HG03095 (cell line): ENCODE data around the gene TMEM135.
"Not testable (repeated sequence)": the region's sequence is repeated elsewhere in the genome, so short reads cannot be mapped to it uniquely, and the experiment has no call there.

Source experiments
- ATAC-seq: cut with Tn5 transposase; IDR thresholded peaks from one replicate; pipeline ENCODE4 v1.9.1; 2021; ENCODE audit warnings: moderate library complexity; ENCODE audit not compliant: unreplicated experiment

The TMEM135 gene

DNA sequence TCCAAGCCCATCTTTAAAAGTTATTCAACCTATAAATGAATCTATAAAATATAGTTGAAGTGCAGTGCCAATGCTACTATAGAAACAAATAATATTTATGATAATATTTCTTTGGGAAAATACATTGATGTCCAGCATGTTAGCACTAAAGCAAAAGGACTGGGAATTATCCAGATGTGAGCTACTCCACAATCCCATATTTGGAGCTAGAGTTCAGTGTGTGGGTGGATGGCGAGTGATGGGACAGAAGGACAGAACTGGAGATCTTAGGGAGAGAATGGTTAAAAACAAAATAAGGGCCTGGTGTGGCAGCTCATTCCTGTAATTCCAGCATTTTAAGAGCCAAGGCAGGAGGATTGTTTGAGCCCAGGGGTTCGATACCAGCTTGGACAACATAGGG, 216.8 kb downstream of the TMEM135 start:
- ATAC-seq, result no peak

DNA sequence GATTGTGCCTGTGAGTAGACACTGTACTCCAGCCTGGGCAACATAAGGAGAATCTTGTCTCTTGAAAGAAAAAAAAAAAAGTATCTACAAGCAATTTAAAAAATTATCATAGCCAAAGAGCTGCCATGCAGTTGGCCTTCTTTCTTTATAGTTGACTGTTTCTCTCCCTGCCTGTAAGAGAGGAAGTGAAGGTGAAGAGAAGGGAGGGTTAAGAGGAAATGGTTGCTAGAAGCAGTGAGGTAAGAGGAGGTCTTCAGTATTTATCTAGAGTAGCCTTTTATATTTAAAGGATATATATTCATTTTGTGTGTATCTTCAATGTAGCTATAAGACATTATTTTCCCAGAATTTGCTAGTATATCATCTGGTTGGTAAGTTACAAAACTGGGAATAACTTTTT, 217.9 kb downstream of the TMEM135 start:
- no peak for ATAC-seq

DNA sequence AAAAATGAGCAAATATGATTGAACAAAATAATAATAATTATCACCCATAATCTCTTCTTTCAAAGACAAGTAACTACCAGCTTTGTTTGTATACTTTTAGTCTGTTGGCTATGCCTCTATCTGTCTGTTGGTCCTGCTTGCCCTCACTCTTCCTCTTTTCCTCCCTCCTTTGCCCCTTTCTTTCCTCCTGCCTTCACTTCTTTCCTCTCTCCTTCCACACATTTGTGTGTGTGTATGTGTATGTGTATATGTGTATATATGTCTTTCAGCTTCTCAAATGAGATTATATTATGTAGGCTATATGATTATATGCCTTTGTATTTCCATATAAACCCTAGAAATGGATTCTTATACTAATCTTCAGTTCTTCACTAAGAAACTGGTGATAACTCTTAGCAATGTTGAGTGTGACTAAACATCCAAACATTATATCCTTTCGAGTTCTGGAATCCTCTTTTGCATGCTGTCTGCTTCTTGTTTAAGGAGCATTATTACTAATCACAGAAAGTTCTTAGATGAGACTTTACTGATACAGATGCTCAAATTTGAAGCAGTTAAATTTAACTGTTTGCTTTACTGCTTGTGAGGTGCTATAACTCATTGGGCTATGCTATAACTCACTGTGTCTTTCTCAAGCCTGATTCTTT, 219.1 kb downstream of the TMEM135 start:
- no peak for ATAC-seq

DNA sequence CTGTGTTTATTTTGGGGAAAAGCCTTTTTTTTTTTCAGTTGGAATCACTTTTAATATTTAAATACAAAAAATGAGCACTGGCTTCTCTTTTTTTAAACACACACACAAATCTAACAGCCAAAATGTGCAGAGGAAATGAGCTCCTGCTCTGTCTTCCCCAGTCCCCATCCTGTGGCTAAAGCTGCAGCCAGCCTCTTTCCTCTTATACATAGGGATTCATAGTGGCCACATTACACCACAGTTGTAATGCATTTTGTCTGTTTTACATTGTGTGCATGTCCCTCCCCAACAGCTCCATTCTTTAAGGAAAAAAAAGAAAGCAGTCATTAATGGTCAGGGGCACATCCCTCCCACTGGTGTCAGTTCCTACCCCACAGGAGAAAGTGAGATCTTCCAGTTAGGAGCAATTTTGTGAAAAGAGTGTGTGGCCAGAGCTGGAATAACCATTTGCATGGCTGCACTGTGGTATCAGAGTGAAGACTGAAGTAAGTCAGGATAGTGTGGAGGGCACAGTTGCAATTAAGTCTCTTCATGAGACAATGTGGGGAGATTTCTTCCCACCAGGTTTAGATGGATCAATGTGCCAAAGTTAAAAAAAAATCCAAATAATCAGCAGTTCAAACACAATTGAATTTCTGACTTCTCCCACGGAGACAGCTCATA, 220.6 kb downstream of the TMEM135 start:
- no peak for ATAC-seq

DNA sequence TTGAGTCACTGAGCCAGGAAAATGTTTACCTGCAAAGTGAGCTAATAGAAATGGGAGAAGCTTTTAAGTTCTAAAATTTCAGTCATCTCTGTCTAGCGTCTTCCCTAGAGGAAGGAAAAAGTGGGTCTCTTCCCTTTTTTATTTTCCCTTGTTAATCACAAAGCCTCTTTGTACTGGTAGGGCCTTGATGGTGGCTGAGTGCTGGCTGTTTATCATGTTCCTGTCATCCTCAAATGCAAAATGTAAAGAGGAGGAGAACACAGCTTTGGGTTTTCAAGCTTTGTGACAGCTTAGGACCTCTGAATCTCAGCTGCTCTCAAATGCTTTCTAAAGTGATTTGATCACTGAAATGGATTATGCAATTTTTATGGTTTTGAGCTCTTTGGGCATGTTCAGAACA, 222.0 kb downstream of the TMEM135 start:
- ATAC-seq, result no peak

DNA sequence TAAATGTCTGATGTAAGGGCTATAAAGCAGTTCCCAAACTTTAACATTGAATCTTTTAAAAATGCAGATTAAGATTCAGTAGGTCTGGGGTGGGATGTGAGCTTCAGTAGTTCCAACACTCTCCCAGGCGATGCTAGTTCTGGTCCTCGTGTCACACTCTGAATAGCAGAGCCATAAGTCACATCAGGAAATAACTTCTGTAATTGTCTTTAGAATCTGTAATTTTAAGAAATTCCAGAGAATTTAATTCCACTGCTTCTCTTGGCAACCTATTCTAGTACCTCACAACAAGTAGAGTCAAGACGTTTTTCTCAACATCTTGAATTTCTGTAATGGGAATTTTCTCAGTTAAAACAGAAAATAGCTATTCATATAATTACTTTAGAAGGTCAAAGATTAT, 223.1 kb downstream of the TMEM135 start:
- ATAC-seq, result no peak

DNA sequence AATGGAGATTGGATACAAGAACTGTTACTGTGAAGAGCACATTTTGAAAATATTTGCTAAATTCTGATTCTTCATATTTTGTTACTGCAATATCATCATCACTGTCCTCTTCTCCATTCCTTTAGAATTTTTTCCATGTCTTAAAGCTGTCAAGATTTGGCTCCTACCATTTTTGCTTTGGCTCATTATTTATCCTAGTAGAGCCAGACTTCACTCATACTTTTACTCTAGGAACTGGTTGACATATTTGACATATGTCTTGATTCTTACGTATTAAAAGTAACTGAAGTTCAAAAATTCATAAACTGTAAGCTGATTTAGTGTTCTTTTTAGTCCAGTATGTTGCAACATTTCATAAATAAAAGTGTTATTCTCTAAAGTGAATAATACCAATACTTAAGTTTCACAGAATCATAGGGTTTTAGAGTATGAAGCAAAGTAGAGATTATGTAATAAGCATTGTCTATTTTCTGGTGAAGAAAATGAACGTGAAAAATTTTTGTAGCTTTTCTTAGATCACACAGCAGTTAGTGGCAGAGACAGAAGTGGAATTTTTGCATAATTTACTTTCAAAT, 225.6 kb downstream of the TMEM135 start:
- ATAC-seq, result no peak

DNA sequence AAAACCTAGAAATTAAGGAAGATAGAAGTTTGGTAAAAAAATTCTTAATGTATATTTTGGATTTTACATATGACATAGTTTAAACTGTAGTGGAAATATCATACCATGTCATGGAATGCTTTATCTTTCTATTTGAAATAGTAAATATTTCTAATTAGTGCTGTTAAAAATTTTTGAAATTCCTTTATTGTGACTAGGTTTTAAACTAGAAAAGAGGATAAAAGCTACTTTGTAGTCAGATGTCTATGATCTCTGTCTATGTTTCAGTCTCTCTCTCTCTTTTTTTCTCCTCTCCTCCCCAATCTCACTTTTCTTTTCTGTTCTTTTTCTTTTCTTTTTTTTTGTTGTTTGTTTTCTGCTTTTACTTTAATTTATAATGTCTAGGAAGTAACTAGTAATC, 226.2 kb downstream of the TMEM135 start:
- ATAC-seq, result no peak

DNA sequence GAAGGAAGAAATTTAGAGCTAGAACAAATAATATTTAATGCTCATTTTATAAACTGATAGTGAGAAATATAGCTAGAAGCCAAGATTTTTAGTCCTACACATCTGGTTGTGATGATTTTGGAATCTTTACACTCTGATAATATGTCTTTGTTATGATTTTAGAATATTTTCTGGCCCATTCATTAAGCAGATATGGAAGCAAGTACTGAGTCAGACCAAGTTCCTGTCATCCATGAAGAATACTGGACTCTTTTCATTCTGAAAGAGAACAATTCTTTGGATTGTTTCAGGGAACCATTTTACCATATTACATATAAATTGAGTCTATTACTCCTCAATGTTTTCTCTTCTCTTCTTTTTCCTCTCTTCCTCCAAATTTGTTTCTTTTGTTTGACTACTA, 227.4 kb downstream of the TMEM135 start:
- no peak for ATAC-seq

DNA sequence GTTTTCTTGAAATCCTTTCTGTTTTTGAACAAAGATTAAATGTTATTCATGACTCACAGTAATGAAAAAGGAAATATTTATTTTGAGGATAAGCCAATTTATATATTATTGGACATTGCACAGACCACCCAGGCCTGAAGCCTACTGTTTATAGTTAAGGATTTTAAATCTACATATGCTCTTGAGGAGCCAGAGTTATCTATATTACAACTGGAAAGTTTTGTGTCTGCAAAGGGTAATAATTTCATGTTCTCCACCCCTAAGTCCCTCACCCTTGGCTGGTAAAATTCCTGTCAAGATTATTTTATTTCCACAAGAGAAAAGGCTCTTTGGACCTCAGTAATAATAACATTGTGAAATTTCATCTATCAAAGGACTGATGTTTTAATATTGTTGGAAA, 228.2 kb downstream of the TMEM135 start:
- ATAC-seq, result no peak

DNA sequence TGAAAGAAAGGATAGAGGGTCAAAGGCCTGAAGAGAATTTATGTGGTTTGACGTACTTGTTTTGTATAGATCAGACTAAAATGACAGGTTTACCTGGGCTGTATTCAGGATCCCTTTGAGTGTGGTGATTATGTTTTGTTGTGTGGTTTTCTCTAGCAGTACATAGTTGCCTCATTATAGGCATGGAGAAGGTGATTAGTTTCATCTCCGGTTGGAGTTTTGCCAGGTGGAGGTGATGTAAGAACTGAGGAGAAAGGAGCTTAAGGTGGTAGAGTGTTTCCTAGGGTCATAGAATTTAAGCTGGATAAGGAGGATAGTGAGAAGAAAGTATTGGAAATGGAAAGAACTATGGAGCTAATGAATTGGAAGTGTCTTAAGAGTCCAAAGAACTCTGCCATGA, 229.0 kb downstream of the TMEM135 start:
- no peak for ATAC-seq

DNA sequence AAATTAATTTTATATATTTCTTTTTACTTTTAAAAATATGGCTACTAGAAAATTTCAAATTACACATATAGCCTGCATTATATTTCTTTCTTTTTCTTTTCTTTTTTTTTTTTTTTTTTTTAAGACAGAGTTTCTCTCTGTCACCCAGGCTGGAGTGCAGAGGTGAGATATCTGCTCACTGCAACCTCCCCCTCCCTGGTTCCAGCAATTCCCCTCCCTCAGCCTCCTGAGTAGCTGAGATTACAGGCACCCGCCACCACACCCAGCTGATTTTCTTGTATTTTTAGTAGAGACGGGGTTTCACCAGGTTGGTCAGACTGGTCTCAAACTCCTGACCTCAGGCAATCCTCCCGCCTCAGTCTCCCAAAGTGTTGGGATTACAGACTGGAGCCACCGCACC, 234.2 kb downstream of the TMEM135 start:
- ATAC-seq, result not testable (repeated sequence)

DNA sequence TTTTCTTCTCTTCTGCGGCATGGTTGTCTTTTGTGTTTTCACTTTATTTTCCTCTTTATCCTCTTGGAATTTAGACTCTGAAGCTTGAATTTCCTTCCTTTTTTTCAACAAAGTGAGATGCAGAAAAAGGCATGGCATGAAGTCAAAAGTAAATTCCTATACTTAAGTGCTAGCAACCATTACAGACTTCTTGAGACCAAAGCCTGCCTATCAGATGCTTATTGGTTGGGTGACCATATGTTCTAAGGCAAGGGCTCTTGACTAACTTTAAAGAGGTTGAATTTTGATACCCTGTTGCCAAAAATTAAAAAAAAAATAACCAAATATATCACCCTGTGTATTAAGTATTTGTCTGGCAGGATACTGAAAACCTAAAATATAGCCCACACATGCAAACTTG, 237.4 kb downstream of the TMEM135 start:
- no peak for ATAC-seq

DNA sequence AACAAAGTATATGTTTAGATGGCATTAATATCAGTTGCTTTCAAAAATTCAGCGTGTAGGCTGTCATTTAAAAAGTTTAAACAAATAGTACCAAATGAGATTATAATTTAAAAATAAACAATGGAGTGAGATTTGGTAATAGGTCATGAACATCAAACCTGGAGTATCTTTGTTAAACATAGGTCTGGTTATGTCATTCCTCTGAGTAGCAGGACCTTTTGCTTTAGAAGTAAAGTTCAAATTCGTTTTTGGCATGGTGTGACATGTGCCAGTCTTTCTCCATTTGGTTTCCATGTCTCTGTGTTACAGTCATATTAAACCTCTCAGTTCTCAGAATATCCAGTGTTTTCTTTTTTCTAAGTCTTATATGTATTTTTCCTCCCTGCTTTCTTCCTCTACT, 242.4 kb downstream of the TMEM135 start:
- no peak for ATAC-seq

DNA sequence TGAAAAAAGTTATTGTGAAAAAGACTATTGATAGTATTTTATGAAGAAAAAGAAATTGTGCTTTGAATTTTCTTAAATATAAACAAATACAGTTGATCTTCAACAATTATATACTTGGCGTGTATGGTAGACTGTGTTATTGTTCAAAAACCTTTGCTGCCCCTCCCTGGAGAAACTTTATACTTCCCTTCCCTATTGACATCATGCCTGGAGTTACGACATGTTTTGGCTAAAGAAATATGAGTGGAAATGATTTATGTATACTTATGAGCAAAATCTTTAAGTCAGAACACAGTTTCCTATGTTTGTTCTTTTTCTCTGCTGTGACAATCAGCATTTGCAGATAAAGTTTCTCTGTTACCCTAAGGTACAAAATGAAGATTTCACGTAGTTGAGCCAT, 243.8 kb downstream of the TMEM135 start:
- no peak for ATAC-seq

DNA sequence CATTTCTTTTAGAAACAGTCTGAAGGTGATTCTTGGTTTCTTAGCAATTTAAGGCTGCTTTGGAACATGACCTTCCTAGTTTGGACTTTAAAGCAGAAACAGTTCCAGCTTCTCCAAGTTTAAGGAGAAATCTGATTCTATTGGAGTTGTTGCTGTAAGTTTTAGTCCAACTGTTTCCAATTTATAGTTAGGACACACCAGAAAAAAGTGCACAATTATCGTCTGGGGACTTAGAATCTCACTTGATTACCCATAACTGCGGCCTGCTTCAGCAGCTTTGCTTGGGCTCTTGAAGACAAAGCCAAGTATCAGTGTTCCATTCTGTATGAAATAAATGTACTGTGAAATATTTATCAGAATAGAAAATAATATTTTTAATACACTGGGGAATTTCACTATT, 246.6 kb downstream of the TMEM135 start:
- ATAC-seq, result no peak

DNA sequence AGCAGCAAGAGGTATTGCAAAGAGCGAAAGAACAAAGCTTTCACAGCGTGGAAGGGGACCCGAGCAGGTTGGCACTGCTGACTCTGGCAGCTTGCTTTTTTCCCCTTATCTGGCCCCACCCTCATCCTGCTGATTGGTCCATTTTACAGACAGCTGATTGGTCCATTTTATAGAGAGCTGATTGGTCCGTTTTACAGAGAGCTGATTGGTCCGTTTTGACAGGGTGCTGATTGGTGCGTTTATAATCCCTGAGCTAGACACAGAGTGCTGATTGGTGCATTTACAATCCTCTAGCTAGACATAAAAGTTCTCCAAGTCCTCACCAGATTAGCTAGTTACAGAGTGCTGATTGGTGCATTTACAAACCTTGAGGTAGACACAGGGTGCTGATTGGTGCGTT, 247.9 kb downstream of the TMEM135 start:
- ATAC-seq, result not testable (repeated sequence)

DNA sequence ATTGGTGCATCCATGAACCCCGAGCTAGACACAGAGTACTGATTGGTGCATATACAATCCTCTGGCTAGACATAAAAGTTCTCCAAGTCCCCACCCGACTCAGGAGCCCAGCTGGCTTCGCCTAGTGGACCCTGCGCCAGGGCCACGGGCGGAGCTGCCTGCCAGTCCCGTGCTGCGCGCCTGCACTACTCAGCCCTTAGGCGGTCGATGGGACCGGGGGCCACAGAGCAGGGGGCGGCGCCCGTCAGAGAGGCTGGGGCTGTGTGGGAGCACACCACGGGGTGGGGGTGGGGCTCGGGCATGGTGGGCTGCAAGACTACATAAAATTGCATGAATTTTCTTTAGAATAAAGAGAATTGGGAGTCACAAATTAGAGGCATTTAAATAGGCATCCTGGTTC, 248.6 kb downstream of the TMEM135 start:
- no peak for ATAC-seq

DNA sequence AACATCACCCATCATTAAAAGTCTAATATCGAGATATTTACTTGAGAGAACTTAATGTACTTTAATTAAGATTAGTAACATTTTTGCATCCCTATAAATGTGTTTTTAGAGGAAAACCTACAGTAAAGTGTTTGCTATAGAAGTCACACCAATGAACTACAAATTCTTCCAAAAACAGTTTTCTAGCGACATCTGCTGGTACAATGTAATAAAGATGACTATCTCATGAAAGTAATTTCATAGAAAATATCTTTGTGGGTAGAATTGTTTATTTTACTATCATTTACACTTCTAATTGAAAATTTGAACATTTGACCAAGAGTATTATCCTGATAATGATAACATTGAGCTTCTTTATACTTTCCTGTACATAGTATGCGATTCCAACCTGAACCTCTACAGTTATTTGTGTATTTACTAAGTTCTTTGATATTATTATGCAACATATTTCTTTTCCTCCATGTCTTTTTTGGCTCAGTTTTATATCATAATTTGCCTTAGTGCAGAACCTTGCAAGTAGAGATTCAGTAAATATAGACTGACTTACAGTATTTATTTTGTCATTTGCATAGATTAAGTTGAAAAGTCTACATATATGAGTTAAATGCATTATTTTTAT, 252.7 kb downstream of the TMEM135 start:
- peak; percentile 63 for ATAC-seq

DNA sequence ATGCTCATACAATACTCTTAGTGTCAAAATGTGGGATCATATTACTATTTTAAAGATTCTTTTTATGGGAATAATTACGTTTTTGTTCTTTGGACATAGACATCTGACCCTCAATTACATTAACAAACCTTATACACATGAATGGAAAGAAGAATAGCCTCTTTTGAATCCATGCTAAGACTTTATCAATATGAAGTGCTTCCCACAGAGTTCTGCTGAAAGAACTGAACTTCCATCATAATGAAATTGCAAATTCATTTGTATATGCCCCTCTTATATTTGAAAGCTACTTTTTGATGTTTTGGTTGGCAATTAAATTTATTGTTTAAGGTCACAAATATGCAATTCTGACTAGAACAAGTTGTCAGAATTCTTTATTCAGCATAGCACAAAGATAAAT, 254.9 kb downstream of the TMEM135 start:
- ATAC-seq, result no peak

DNA sequence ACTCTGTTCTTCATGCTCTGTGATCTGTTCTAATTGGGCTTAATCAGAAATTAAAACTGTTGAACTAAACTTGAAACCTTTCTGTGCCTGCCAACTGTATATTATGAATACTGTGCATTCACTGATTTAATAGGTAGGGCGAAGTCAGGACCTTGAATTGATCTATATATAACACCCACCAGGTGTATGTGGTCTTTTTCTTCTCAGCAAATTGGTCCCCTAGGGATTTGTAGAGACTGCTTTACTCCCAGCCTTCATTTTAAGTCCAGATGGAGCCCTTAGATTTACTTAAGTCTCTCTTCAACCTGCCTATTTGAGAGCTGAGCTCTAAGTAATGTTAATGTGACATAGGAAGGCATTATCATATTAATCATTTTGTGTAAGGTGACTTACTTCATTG, 257.5 kb downstream of the TMEM135 start:
- no peak for ATAC-seq

DNA sequence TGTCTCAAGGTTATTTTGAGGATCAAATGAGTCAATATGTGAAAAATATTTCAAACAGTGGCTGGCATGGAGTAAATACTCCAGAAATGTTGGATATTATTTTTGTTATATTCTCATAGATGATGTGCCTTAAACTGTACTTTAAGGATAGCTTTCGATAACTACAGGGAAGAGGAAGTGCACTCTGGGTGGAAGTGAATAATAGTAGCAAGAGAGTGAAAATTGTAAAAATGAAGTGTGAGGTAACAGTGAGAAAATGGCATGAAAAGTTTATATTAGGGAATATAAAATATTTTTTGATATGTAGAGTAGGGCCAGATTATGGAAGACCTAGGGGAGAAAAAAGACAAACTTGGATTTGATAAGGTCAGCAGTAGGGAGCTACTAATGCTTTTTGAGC, 258.9 kb downstream of the TMEM135 start:
- ATAC-seq, result no peak
